Stomach (tissue), 9 donors: ENCODE results near the gene IL17A. TPM values are rescaled to one million over a fixed set of nuclear protein-coding genes. Genes with fewer than 3 reads are reported as not detected.

ENCODE experiments used
- DNase-seq, 2 donors: peaks; one replicate each; pipeline versions ENCODE4 v3.0.0 to v3.0.0-alpha.2; 2013 to 2019
- H3K27ac ChIP-seq, 5 donors: fragments of 200-600 bp in 4 of 5; sonication (generic) in 4 of 5; one replicate each; pipeline ENCODE4 v1.5.1; 2013 to 2019; ENCODE audit warnings: mild to moderate bottlenecking in 1 of 5, moderate library complexity in 1 of 5
- H3K27me3 ChIP-seq, 3 donors: fragments of 200-600 bp; sonication (generic); one replicate each; pipeline ENCODE4 v1.5.1; 2017 to 2019; ENCODE audit warnings: mixed run types in 1 of 3
- H3K36me3 ChIP-seq, 4 donors: fragments of 200-600 bp; sonication (generic); 1 replicate in 3 of 4; 2 replicates in 1 of 4; pipeline ENCODE4 v1.5.1; 2016 to 2019
- H3K4me1 ChIP-seq, 4 donors: fragments of 200-600 bp; sonication (generic); one replicate each; pipeline ENCODE4 v1.5.1; 2016 to 2019
- H3K4me3 ChIP-seq, 4 donors: fragments of 200-600 bp; sonication (generic) in 3 of 4; one replicate each; pipeline ENCODE4 v1.5.1; 2016 to 2019; ENCODE audit warnings: mild to moderate bottlenecking in 1 of 4
- H3K9me3 ChIP-seq, 4 donors: fragments of 200-600 bp; sonication (generic); one replicate each; pipeline ENCODE4 v1.5.1; 2016 to 2019
- CTCF ChIP-seq, 7 experiments: fragments of 450-650 bp in 4 of 7; fragments of 200-600 bp in 3 of 7; sonication (generic) in 3 of 7; IDR thresholded peaks; one replicate each; pipeline ENCODE4 v1.5.1; 2016 to 2019; ENCODE audit warnings: antibody characterized with exemption in 7 of 7, control low read depth in 2 of 7, mild to moderate bottlenecking in 1 of 7
- EP300 ChIP-seq: sonication (generic); formaldehyde crosslinking; IDR thresholded peaks from one replicate; pipeline ENCODE4 v1.6.1; 2017; ENCODE audit warnings: antibody characterized with exemption
- POLR2A ChIP-seq, 4 donors: fragments of 450-650 bp; IDR thresholded peaks; one replicate each; pipeline ENCODE4 v1.6.1; 2016; ENCODE audit warnings: antibody characterized with exemption in 4 of 4, control low read depth in 2 of 4, mild to moderate bottlenecking in 1 of 4, moderate library complexity in 1 of 4
- POLR2AphosphoS5 ChIP-seq, 3 donors: sonication (generic); formaldehyde crosslinking; IDR thresholded peaks; one replicate each; pipeline ENCODE4 v1.6.1; 2016; ENCODE audit warnings: antibody characterized with exemption in 3 of 3
- WGBS, 5 donors: extraction: QIAGEN DNeasy Blood & Tissue Kit in 3 of 5; methylation state at CpG; one replicate each; pipeline versions ENCODE4 v1.1.5 to v1.1.7; 2013 to 2018; 5-methylcytosine and 5-hydroxymethylcytosine counted together
- intact Hi-C: fragments of 100-400 bp; cut with DNase I; formaldehyde crosslinking; loops from one replicate; pipeline ENCODE4 v1.15.1; 2023; ENCODE audit warnings: low total_unique reads
- polyA plus RNA-seq, 3 donors: library from polyadenylated mRNA; stranded (reverse); fragments of 200-250 nt; gene quantifications; one replicate each; pipeline ENCODE4 v1.2.3, GENCODE V29; 2013
- total RNA-seq, 5 donors: library from RNA; depleted of rRNA; stranded (reverse); fragments of >200 nt; gene quantifications; one replicate each; pipeline versions ENCODE4 v1.1.0 to v1.2.3, GENCODE V29; 2014 to 2016
- donor health status: healthy with polysubstance abuse.
- donor health status: Bipolar disorder and iron deficiency.
- donor health status: healthy.

The IL17A gene
- total and polyA plus RNA-seq, 8 donors = 0.08 TPM; not detected in 7

GRCh38 chr6:52174118-52174517 is 12.1 kb upstream of the IL17A start:
- no peaks in the 10 kb centered on the region for H3K4me1 ChIP-seq
- intact Hi-C loops = no loop called here
- no peaks in the 10 kb centered on the region for H3K36me3 ChIP-seq
- no peak overlapping the region for H3K27ac ChIP-seq
- H3K9me3 ChIP-seq = no peaks in the 10 kb centered on the region
- TF ChIP-seq POLR2A (IDR thresholded peaks at IDR 0.05) = no peak
- no peak for TF ChIP-seq EP300
- no peaks in the 10 kb centered on the region for H3K27me3 ChIP-seq
- no peak overlapping the region for H3K4me3 ChIP-seq
- 91 to 96% (median 94%) methylated on average over 3 of the region's 3 CpGs for WGBS, 5 donors
- DNase-seq = no peak

GRCh38 chr6:52176550-52176949 is 9.6 kb upstream of the IL17A start:
- TF ChIP-seq POLR2AphosphoS5 (IDR thresholded peaks at IDR 0.05) (no peak), CTCF (IDR thresholded peaks at IDR 0.05) (no peak), POLR2A (IDR thresholded peaks at IDR 0.05) (no peak), EP300 (no peak)
- H3K27ac ChIP-seq = no peak overlapping the region
- no peaks in the 10 kb centered on the region for H3K36me3 ChIP-seq
- H3K4me3 ChIP-seq = no peak overlapping the region
- intact Hi-C loops = no loop called here
- H3K9me3 ChIP-seq = no peaks in the 10 kb centered on the region
- no peaks in the 10 kb centered on the region for H3K27me3 ChIP-seq
- peak in 1 of 2 donors; percentile 28 for DNase-seq
- 53 to 83% (median 71%) methylated on average over 1 of the region's 1 CpG for WGBS, 5 donors
- no peaks in the 10 kb centered on the region for H3K4me1 ChIP-seq

GRCh38 chr6:52177961-52178360 is 8.2 kb upstream of the IL17A start:
- no peak for TF ChIP-seq POLR2AphosphoS5 (IDR thresholded peaks at IDR 0.05)
- TF ChIP-seq EP300 = no peak
- no peak for TF ChIP-seq POLR2A (IDR thresholded peaks at IDR 0.05)
- TF ChIP-seq CTCF (IDR thresholded peaks at IDR 0.05) = no peak
- intact Hi-C loops = no loop called here

GRCh38 chr6:52180787-52181558 is 5.2 kb upstream of the IL17A start:
- no peak overlapping the region for H3K27ac ChIP-seq
- WGBS, 5 donors = 43 to 74% (median 66%) methylated on average over 5 of the region's 5 CpGs
- DNase-seq = no peak
- H3K36me3 ChIP-seq = no peaks in the 10 kb centered on the region
- intact Hi-C loops = no loop called here
- H3K4me3 ChIP-seq = no peak overlapping the region
- H3K9me3 ChIP-seq = no peaks in the 10 kb centered on the region
- H3K27me3 ChIP-seq = peaks cover 0 to 11% (median 0%) of the 10 kb centered on the region in 3 donors
- TF ChIP-seq CTCF (IDR thresholded peaks at IDR 0.05) (no peak), POLR2AphosphoS5 (IDR thresholded peaks at IDR 0.05) (no peak), POLR2A (IDR thresholded peaks at IDR 0.05) (no peak), EP300 (no peak)
- H3K4me1 ChIP-seq = no peaks in the 10 kb centered on the region

More at GRCh38 chr6:52177961-52178360, 8.2 kb upstream of the IL17A start:
- no peak for DNase-seq
- no peaks in the 10 kb centered on the region for H3K4me1 ChIP-seq
- no peaks in the 10 kb centered on the region for H3K9me3 ChIP-seq
- no peak overlapping the region for H3K27ac ChIP-seq
- no peaks in the 10 kb centered on the region for H3K27me3 ChIP-seq
- no peaks in the 10 kb centered on the region for H3K36me3 ChIP-seq
- no peak overlapping the region for H3K4me3 ChIP-seq

GRCh38 chr6:52183131-52183713 is 3.0 kb upstream of the IL17A start:
- TF ChIP-seq POLR2AphosphoS5 (IDR thresholded peaks at IDR 0.05) (no peak), CTCF (IDR thresholded peaks at IDR 0.05) (no peak), EP300 (no peak), POLR2A (IDR thresholded peaks at IDR 0.05) (no peak)
- H3K4me1 ChIP-seq = no peaks in the 10 kb centered on the region
- no peak overlapping the region for H3K27ac ChIP-seq
- H3K27me3 ChIP-seq = peaks cover 0 to 11% (median 0%) of the 10 kb centered on the region in 3 donors
- intact Hi-C loops = no loop called here
- WGBS, 5 donors = 11 to 24% (median 16%) methylated on average over 3 of the region's 3 CpGs
- DNase-seq = no peak
- H3K4me3 ChIP-seq = no peak overlapping the region
- H3K9me3 ChIP-seq = no peaks in the 10 kb centered on the region
- H3K36me3 ChIP-seq = no peaks in the 10 kb centered on the region
